GM12865 (cell line): ENCODE data around the gene VAMP5.
"Not testable (repeated sequence)": the region's sequence is repeated elsewhere in the genome, so short reads cannot be mapped to it uniquely, and the experiment has no call there.

Experiments used
- DNase-seq: peaks from one replicate; pipeline ENCODE4 v3.0.0; 2010; ENCODE audit warnings: low read depth
- H3K4me3 ChIP-seq: 2 replicates; pipeline ENCODE4 v1.5.1; 2011; ENCODE audit warnings: mild to moderate bottlenecking, low read depth, low read length, control low read depth
- TF ChIP-seq, protein P1 (sequence below): IDR thresholded peaks from 2 replicates; pipeline ENCODE4 v1.5.1; 2011; ENCODE audit warnings: low read length, control low read depth, low read depth, inconsistent platforms; ENCODE audit not compliant: insufficient read depth; ENCODE audit errors: missing control alignments

VAMP5 gene

DNA sequence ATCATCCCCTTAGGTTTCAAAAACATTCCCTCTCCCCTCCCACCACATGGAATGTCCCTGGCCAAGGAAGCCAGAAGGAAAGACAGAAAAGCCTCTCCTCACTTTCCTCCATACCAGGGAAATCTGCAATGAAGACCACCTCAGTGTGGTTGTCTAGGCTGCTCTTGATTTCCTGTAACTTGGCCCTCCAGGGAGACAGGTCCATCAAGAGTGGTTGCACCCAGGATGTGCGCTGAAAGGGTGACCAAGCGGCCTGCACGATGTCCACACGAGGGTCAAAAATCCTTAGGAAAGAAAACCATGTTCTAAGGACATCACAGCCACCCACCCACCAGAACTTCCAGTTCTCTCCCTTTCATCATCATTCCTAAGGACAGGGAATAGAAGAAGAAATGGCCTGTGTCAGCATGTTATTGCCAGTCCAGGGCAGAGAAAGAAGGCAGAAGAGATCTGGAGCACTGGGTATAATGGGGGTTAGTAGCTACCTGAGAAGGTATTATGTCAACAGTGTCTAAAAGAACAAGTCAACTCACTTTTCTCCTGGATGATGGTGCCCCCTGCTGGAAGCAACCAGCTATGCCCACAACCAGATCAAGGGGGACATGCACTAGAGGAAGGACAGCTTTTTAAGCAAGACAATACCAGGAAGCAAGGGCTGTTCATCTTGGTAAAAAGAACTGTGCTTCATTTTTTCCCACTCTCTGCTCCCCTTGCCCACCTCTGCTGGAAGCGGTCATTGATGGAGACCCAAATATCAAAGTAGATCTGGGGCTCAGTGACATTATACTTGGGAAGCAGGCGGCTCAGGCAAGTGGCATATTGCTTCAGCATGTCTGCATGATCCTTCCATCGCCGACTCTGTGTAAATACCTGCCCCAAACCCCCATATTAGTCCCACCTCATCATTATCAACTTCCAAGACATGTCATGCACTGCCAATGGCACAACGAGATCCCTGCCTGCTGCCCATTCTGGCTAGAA, 32.2 kb upstream of the VAMP5 start:
- DNase-seq = peak; percentile 89
- H3K4me3 ChIP-seq = no peak overlapping the region
- TF ChIP-seq, protein P1, sequence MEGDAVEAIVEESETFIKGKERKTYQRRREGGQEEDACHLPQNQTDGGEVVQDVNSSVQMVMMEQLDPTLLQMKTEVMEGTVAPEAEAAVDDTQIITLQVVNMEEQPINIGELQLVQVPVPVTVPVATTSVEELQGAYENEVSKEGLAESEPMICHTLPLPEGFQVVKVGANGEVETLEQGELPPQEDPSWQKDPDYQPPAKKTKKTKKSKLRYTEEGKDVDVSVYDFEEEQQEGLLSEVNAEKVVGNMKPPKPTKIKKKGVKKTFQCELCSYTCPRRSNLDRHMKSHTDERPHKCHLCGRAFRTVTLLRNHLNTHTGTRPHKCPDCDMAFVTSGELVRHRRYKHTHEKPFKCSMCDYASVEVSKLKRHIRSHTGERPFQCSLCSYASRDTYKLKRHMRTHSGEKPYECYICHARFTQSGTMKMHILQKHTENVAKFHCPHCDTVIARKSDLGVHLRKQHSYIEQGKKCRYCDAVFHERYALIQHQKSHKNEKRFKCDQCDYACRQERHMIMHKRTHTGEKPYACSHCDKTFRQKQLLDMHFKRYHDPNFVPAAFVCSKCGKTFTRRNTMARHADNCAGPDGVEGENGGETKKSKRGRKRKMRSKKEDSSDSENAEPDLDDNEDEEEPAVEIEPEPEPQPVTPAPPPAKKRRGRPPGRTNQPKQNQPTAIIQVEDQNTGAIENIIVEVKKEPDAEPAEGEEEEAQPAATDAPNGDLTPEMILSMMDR = peak; percentile 92

DNA sequence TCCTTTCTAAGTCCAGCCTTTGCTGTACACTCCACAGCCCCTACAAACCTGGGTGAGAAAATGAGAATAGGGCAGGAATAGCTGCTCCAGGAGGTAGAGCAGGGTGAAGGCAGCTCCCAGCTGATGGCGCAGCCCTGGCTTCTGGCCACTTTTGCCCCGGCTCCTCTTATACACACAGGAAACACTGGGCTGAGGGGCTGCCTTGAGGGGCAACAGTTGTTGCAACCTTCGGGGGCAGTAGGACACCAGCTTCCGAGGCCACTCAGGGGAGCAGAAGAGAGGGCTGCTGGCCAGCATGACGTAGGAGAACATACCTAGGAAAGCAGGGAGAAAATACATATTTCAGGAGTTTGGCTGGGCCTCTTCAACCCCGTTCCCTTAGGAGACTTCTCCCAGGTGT, 31.0 kb upstream of the VAMP5 start:
- TF ChIP-seq, protein P1 = no peak
- H3K4me3 ChIP-seq = no peak overlapping the region
- DNase-seq = no peak

GRCh38 chr2:85554980-85555612, 29.1 kb upstream of the VAMP5 start:
- H3K4me3 ChIP-seq = no peak overlapping the region
- TF ChIP-seq, protein P1 = no peak
- no peak for DNase-seq

DNA sequence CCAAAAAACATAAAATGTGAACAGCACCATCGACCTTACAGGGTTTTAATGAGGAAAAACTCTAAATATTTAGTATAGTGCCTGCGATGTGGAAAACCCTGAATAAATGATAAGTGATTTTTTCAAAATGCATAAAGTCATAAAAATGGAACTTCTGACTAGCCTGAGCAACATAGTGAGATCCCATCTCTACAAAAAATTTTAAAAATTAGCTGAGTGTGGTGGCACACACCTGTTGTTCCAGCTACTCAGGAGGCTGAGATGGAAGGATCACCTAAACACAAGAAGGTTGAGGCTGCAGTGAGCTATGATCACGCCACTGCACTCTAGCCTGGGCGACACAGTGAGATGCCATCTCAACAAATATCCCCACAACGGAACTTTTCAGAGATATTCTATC, 27.1 kb upstream of the VAMP5 start:
- TF ChIP-seq, protein P1 = no peak
- no peak for DNase-seq
- no peak overlapping the region for H3K4me3 ChIP-seq

- no peak for DNase-seq
- TF ChIP-seq, protein P1 = no peak
- H3K4me3 ChIP-seq = no peak overlapping the region
These were observed 26.1 kb upstream of the VAMP5 start for GRCh38 chr2:85558160-85558559.

- H3K4me3 ChIP-seq = peak overlapping the region; percentile 89
These were observed 23.9 kb upstream of the VAMP5 start for GRCh38 chr2:85560403-85560726.

GRCh38 chr2:85560812-85561279, 23.4 kb upstream of the VAMP5 start:
- TF ChIP-seq, protein P1 = no peak
- peak overlapping the region; percentile 89 for H3K4me3 ChIP-seq
- DNase-seq = no peak

More at GRCh38 chr2:85560403-85560726, 23.9 kb upstream of the VAMP5 start:
- DNase-seq = not testable (repeated sequence)
